Measurements from ENCODE around the gene RNF20.

DNA sequence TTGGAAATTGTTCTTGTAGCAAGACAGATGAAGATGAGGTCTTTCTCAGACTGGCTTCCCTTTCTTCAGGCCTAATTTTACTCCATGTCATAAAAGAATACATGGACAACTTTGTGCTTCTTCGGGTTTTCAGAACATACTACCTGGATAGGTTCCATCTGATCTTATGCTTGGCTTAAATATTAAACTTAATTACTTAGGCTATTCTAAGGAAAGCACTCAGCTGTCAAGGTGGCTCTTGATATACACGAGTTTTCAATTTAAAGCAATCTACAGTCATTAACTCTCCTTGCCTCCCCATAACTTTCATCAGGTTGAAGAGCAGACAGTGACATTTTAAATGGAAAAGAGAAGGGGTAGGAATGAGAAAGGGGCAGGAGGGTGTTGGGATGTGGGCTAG is 70.6 kb downstream of the RNF20 start:
- TF ChIP-seq POLR2AphosphoS5 (IDR thresholded peaks at IDR 0.05; ENCODE audit: low read depth, low read length) (no peak), RAD21 (IDR thresholded peaks at IDR 0.05; ENCODE audit: low read length) (no peak), NFIC (IDR thresholded peaks at IDR 0.05; ENCODE audit: borderline replicate concordance) (no peak)
- TF ChIP-seq, protein P1, sequence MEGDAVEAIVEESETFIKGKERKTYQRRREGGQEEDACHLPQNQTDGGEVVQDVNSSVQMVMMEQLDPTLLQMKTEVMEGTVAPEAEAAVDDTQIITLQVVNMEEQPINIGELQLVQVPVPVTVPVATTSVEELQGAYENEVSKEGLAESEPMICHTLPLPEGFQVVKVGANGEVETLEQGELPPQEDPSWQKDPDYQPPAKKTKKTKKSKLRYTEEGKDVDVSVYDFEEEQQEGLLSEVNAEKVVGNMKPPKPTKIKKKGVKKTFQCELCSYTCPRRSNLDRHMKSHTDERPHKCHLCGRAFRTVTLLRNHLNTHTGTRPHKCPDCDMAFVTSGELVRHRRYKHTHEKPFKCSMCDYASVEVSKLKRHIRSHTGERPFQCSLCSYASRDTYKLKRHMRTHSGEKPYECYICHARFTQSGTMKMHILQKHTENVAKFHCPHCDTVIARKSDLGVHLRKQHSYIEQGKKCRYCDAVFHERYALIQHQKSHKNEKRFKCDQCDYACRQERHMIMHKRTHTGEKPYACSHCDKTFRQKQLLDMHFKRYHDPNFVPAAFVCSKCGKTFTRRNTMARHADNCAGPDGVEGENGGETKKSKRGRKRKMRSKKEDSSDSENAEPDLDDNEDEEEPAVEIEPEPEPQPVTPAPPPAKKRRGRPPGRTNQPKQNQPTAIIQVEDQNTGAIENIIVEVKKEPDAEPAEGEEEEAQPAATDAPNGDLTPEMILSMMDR (IDR thresholded peaks at IDR 0.05), result no peak
- TF ChIP-seq, protein P2, sequence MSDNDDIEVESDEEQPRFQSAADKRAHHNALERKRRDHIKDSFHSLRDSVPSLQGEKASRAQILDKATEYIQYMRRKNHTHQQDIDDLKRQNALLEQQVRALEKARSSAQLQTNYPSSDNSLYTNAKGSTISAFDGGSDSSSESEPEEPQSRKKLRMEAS (IDR thresholded peaks at IDR 0.05; ENCODE audit: low read depth), result no peak

All from SK-N-SH (cell line).